HG02943 (cell line): ENCODE results near the gene PAXX.
A peak's percentile ranks its signal among the peaks of the same experiment; 100 is the strongest.
"Not testable (repeated sequence)": the region's sequence is repeated elsewhere in the genome, so short reads cannot be mapped to it uniquely, and the experiment has no call there.

Experiments used
- ATAC-seq: cut with Tn5 transposase; IDR thresholded peaks from one replicate; pipeline ENCODE4 v1.9.1; 2021; ENCODE audit warnings: mild to moderate bottlenecking, low read depth, moderate library complexity; ENCODE audit not compliant: unreplicated experiment

The PAXX gene

DNA sequence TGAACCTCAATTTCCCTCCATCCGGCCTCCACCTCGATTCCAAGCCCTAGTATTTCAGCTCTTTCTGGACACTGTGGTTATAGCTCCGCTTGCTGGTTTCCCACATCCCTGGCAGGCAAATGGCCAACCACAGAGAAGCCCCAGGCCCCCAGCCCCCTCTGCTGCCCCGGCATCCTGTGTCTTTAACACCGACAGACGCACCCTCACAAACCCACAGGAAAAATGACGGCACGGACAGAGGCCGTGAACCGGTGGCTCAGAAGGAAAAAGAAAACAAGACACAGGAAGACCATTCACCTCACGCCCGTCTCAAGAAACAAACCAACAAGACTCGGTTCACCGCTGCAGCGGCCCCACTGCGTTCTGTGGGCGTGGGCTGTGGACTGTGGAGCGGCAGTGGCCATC is 5.6 kb downstream of the PAXX start:
- ATAC-seq = no peak

DNA sequence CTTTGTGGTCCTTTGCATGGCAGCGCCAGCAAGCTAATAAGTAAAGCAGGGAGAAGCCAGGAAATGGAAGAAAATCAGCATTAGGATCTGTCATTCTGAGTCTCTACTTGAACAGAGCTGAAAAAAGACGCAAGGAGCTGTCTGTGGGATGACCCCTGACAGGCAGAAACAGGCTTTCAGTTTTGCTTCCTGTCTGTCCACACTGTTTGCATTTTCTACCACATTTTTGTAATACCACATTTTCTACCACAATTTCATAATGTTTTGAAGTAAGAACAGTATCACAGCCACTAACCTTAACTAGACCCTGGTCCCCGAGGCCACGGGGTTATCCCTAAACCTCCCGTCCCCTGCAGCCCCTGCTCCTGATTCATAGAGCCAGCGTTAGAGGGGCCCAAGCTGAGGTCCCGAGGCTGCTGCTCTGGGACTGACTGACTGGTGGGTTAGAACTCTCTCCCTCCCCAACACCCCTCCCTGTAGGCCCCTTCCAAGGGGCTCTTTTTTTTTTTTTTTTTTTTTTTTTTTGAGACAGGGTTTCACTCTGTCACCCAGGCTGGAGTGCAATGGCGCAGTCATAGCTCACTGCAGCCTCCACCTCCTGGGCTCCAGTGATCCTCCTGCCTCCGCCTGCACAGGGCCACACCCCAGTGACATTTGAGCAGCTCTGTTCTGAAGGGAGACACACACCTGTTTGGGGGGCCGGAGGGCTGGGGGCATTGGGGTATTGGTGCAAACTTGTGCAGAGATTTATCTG is 8.1 kb downstream of the PAXX start:
- peak; percentile 65 for ATAC-seq

DNA sequence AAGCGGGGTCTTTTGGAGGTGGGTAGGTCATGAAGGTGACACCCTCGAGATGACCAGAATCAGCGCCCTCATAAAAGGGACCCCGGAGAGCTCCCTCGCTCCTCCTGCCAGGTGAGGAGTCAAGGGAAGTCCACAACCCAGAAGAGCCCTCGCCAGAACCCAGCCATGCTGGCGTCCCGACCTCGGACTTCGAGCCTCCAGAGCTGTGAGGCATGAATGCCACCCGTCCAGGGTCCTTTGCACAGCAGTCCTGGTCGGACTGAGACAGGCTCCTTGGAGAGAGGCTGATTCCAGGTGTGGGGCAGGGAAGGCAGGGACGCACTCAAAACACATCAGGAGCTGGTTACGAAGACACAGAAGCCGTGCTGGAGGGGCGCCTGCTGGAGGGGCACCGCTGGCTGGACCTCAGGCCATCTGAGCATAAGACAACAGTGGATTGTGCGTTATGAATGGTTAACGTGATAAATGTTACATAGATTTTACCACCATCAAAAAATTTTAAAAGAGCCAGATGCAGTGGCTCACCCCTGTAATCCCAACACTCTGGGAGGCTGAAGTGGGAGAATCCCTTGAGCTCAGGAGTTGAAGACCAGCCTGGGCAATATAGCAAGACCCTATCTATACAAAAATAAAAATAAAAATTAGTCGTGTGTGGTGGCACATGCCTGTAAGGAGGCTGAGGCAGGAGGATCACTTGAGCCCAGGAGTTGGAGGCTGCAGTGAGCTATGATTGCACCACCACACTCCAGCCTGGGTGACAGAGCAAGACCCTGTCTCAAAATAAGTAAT is 9.8 kb downstream of the PAXX start:
- no peak for ATAC-seq

DNA sequence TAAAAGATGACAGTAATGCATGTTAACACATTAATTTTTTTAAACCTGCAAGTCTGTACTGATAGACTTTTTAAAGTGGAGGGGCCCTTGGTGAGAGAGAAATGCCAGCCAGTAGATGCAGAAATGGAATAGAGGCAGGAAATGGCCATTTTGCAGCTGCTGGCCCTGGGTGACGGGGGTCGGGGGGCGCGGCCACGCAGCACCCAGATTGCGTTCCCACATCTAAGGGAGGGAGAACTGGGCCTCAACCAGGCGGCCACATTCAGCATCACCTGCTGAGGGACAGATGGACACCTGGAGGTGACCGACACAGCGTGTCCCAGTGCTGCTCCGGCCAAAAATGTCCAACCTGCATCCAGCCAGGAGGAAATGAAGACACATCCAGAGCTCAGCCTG is 10.4 kb downstream of the PAXX start:
- ATAC-seq = no peak

DNA sequence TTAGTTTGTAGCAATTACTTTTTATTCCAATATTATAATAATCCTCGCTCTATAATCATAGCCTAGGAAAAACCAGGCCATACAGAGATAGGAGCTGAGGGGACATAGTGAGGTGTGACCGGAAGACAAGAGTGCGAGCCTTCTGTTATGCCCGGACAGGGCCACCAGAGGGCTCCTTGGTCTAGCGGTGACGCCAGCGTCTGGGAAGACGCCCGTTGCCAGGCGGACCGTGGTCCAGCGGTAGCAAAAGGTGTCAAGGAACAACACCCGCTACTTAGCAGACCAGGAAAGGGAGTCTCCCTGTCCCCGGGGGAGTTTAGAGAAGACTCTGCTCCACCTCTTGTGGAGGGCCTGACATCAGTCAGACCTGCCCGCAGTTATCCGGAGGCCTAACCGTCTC is 12.1 kb downstream of the PAXX start:
- ATAC-seq = not testable (repeated sequence)

DNA sequence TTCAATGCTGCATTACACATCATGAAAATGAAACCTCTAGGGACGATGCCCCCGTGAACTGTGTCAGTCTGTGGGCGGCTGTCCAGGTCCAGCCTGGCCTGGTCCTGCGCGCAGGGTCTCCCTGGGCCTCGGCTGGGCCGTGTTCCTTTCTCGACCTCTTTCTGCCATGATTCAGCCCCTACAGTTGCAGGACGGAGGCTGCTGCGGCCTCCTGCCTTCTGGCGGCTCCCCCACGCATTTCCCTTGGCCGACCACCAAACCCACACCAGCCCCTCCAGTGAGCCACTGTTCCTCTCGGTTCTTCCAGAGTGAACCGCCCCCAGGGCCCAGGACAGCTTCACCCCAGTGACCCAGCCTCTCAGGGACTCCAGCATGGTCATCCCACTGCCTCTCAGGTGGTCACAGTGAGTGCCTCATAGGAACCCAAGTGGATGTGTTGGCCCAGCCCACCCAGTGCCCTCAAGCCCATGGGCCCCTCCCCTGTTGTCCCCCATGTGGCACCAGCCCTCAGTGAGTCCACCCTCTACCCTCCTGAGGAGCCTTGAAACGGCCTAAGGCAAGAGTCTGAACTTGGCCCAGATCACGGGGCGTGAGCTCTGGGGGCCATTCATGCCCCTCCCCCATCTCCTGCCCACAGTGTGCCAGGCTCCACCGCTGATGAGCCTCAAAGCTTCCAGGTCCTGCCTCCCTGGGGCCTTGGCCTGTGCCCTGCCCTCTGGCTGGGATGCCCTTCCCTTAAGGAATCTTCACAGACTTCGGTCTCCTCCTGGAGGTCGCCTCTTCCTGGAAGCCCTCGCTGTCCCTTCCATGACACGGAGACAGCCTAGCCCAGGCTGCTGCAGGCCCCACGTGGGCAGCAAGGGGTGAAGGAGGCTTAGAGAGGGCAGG is 14.1 kb downstream of the PAXX start:
- no peak for ATAC-seq

DNA sequence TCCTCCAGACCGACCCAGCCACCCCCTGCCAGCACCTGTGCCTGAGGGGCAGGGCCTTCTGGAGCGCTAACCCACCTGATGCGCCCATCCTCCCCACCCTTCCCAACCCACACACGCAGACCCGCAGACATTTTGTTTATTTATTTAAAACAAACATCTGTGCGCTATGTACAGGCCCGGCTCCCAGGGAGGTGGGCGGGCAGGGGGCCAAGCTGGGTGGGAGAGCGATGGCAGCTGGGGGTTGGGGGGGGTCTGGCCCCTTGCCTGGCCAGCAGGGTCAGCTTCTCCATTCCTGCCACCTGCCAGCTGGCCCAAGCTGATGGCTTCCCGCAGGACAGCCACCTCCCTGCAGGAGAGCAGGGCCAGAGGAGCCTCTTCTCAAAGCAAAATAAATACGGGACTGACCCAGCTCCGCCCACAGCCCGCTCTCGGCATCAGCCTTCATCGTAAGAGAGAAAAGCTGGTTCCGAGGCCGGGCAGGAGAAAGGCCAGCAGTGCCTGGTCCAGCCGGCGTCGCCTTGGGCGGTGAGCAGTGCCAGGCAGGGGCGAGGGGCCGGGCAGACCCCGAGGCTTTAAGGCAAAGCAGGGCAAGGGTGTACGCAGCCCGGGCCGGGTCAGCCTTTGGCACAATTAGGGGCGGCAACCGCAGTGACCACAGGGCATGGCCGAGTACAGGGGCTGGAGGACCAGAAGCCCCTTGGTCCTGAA is 15.0 kb downstream of the PAXX start:
- no peak for ATAC-seq

DNA sequence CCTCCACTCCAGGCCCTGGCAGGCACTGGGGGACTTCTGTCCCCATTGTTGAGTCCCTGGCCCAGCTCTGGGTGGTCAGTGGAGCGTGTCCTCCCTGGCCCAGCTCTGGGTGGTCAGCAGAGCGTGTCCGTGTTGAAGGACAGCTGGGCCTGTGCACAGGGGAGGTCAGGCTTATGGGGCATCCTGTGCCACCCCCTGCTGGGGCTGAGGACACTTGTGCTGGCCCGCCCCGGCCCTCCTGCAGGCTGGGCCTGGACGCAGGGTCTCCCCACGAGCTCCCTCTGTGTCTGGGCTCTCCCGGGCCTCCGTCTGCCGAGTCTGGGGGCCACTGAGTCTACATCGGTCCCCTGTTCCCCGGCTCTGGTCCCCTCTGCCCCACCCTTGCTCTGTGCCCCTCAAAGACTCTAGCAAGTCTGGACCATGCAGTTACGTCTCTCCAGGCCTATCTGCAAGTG is 15.6 kb downstream of the PAXX start:
- ATAC-seq = no peak

DNA sequence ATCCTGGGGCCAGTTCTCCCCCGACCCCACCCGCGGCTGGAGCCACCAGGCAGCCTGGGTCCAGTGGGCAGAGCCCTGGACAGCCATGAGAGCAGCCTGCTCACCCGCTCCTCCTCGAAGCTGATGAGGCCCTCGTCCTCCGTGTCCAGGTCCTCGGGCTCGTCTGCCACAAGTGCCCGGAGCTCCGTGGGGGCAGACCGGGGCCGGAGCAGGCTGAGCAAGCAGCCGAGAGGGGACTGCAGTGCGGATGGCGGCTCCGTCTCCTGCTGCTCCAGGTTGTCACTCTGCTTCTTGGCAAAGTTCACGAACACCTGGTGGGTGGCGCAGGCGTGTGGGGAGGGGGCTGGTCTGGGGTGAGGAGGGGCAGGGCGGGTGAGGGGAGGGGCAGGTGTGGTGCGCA is 16.1 kb downstream of the PAXX start:
- ATAC-seq = no peak

DNA sequence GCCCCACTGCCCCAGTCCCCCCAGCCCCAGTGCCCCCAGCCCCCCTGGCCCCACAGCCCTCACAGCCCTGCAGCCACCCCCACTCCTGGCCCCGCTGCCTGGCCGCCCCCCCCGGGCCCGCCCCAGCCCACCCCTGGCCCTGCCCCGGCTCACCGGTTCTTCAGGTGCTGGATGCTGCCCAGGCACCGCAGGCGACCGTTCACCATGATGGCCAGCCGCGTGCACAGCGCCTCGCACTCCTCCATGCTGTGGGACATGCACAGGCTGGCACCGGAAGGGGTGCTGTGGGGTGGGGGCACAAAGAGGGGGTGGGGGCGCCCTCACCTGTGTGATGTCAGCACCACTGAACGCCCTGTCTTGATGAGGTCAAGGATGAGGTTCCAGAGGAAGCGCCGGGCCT is 17.0 kb downstream of the PAXX start:
- no peak for ATAC-seq

DNA sequence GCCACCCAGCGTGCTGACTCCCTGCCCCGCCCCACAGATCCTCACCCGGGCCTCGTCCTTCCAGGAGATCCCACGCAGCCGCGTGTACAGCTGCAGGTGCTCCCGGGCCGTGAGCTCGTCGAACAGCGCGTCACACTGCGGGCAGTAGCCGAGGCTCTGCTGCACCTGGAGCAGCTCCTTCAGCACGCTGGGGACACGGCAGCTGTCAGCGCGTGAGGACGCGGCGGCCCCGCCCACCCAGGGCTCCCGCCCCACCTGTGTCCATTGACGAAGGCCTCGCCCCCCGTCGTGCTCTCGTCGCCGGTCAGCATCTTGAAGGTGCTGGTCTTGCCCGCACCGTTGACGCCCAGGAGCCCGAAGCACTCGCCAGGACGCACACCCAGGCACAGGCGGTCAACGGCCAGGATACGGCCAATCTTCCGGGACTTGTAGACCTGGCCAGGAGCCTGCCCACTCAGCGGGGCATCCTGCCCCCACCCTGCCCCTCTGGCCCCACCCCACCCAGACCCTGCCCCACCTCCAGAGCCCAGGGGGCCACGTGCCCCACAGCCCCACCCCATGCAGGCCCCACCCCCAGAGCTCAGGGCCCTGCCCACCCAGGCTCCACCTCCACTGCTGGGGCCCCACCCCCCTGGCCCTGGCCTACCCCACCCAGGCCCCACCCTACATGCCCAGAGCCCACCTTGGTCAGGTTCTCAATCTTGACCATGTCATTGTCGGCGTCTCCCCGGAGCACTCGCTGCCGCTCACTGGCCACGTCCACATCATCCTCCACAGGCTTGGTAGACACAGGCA is 17.9 kb downstream of the PAXX start:
- no peak for ATAC-seq

DNA sequence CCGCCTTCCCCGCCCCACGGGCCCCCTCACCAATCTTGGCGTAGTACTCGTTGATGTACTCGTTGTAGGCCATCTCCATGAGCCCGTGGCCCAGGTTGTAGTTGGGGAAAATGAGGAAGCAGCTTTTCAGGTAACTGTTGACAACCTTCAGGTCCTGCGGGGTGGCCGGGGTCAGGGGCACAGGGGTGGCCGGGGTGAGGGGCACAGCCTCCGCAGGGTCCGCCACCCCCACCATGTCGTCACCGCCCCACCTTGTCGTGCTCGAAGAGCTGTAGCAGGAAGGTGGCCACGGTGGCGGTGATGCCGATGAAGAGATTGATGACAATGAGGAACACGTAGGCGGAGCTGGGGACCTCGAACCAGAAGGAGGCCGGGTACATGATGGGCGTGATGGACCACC is 18.9 kb downstream of the PAXX start:
- ATAC-seq = no peak

DNA sequence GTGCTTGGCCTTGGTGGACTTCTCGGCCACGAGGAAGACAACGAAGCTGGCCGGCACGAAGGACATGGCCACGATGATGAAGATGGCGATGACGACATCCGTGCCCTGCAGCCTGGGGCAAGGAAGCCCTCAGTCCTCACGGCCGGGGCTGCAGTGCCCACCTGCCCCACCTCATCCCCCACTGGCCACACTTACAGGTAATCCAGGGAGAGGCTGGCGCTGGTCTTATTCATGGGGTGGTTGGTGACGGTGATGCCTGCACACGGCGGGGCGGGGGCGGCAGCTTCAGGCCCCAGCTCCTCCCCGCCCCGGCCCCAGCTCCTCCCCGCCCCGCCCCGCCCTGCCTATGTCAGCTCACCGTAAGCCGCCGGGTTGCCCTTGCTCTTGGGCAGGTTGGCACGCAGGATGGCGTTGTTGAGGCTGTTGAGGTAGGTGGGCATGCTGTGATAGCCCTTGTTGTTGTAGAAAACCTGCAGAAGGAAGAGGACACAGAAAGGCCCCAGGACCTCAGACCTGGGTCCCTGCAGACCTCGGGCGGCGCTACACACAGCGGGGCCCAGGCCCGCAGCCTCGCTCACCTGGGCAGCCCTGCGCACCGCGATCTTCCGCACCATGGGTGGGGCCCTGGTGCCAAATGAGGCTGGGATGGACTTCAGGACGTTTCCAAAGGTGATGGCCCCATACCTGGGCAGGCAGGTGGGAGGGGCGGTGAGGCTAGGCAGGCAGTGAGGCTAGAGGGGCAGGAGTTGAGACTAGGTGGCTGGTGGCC is 19.9 kb downstream of the PAXX start:
- ATAC-seq = no peak

DNA sequence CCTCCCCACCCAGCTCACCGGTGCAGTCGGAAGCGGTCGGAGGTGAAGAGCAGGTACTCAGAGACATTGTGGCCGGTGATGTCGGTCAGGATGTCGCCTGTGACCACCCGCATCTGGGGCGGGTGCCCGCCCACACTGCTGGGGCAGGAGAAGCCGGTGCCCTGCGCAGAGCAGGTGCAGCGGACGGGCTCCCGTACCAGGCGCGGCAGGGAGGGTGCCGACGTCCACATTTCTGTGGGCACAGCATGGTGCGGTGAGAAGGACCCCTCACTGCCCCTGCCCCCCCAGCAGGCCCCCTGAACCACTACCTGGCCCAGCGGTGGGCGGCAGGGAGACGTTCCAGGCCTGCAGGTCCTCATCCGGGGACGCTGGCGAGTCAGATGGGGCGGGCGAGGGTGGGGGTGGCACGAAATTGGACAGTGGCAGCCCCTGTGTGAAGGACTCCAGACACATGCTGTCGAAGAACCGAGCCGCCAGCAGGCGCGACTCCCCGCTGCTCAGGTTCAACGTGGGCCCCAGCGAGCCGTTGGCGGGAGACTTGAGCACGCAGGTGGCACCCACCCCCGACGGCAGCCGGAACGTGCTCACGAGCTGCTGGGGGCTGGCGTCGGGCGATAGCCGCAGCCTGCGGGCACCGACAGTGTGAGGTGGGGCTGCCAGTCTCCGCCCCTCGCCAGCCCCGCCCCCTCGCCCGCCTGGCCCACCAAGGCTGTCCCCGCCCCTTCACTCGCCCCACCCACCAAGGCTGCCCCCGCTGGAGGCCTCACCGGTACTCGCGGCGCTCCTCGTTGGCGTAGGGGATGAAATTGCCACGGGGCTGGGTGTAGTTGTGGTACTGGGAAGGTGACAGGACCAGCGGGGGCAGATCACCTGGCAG is 20.7 kb downstream of the PAXX start:
- no peak for ATAC-seq

DNA sequence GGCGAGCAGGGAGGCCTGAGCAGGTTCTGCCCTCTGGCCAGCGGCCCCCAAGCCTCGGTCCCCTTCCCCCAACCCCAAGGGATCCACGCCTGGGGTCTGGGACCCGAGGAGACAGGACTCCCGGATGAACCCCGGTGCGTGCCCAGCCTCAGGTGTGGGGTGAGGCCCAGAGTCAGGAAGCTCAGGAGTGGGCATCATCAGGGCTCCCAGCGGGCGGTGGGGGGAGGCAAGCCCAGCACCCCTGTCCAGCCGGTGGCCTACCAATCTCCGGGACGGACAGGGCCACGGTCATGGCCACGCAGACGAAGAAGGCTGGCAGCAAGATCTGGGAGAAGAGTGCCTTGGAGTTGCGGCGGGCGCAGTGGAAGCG is 21.3 kb downstream of the PAXX start:
- ATAC-seq = no peak

DNA sequence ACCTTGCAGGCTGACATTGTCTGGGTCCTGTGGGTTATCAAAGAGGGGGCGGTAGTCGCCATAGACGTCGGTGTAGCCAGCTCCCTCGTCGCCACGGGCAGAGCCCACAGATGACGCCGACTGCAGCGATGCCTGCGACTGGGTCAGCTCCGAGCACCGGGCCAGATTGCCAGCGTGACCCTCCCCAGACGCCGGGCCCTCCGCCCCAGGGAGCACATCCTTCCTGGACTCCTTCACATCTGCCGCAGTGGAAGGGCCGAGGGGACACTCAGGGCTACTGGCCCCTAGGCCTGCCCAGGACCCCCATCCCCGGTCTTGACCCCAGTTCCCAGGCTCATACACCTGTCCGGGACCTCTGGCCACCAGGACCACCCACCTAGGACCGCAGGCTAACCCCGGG is 21.9 kb downstream of the PAXX start:
- no peak for ATAC-seq

DNA sequence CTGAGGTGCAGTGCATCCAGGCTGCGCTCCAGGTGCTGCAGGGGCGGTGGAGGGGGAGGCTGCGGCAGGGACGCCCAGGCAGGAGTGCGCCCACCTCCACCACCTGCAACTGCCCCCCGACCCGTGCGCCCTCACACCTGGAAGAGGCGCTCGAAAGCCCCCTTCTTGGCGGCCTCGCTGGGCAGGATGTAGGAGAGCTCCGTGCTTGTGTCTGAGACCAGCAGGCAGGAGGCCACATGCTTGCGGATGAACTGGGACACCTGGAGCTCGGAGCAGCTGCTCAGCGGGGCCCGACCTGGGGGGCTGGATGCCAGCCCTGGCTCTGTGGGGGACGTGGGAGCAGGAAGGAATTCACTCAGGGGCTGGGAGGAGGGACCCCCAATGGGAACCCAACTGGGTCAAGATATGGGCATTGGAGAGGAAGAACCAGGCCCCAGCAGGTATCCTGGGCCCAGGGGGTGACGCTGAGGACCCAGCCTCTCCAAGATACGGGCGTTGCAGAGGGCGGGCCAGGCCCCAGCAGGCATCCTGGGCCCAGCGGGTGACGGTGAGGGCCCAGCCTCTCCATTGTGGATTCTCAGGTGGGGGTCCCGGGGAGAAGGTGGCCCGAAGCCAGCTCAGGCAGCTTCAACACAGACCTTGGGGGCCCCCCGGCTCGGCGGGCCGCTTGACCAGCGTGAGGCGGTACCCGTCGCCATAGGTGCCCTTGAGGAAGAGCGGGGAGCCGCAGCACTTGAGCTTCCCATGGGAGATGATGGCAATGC is 22.7 kb downstream of the PAXX start:
- no peak for ATAC-seq
